HuH-7.5 (cell line): ENCODE measurements around the gene SIGLEC1.

ENCODE experiments used
- DNase-seq: peaks from one replicate; pipeline ENCODE4 v3.0.0; 2011; ENCODE audit warnings: low spot score

SIGLEC1 gene

GRCh38 chr20:3698591-3699001 lies 13.8 kb downstream of the SIGLEC1 start:
- no peak for DNase-seq

- DNase-seq = no peak
Measured at GRCh38 chr20:3697588-3698305, 14.7 kb downstream of the SIGLEC1 start.

GRCh38 chr20:3696745-3697587 lies 15.4 kb downstream of the SIGLEC1 start:
- no peak for DNase-seq

GRCh38 chr20:3696200-3696599 lies 16.2 kb downstream of the SIGLEC1 start:
- DNase-seq = no peak

- no peak for DNase-seq
Measured at GRCh38 chr20:3694864-3695263, 17.5 kb downstream of the SIGLEC1 start.

GRCh38 chr20:3693376-3693775 lies 19.0 kb downstream of the SIGLEC1 start:
- DNase-seq = no peak

- no peak for DNase-seq
Measured at GRCh38 chr20:3692706-3693294, 19.6 kb downstream of the SIGLEC1 start.

- no peak for DNase-seq
Measured at GRCh38 chr20:3691897-3692296, 20.5 kb downstream of the SIGLEC1 start.

GRCh38 chr20:3691306-3691705 lies 21.1 kb downstream of the SIGLEC1 start:
- no peak for DNase-seq

GRCh38 chr20:3690413-3690812 lies 22.0 kb downstream of the SIGLEC1 start:
- DNase-seq = no peak

- no peak for DNase-seq
Measured at GRCh38 chr20:3689978-3690377, 22.4 kb downstream of the SIGLEC1 start.

GRCh38 chr20:3687655-3688054 lies 24.7 kb downstream of the SIGLEC1 start:
- no peak for DNase-seq

GRCh38 chr20:3686867-3687321 lies 25.5 kb downstream of the SIGLEC1 start:
- DNase-seq = no peak

- DNase-seq = no peak
Measured at GRCh38 chr20:3686421-3686820, 26.0 kb downstream of the SIGLEC1 start.

GRCh38 chr20:3685341-3685740 lies 27.1 kb downstream of the SIGLEC1 start:
- no peak for DNase-seq

GRCh38 chr20:3681931-3682781 lies 30.2 kb downstream of the SIGLEC1 start, which contains the start of gene ADAM33:
ADAM33 (minus strand) TSS chr20:3682010; CDS start chr20:3682004, 6 bp downstream.
- DNase-seq = peak; percentile 75

GRCh38 chr20:3681352-3681930 lies 31.0 kb downstream of the SIGLEC1 start:
- DNase-seq = no peak

- no peak for DNase-seq
Measured at GRCh38 chr20:3680701-3681351, 31.6 kb downstream of the SIGLEC1 start.

- no peak for DNase-seq
Measured at GRCh38 chr20:3679749-3680700, 32.4 kb downstream of the SIGLEC1 start.
